ENCODE measurements around the gene SLC33A1.
"Not testable (repeated sequence)": the region's sequence is repeated elsewhere in the genome, so short reads cannot be mapped to it uniquely, and the experiment has no call there.

The SLC33A1 gene

DNA sequence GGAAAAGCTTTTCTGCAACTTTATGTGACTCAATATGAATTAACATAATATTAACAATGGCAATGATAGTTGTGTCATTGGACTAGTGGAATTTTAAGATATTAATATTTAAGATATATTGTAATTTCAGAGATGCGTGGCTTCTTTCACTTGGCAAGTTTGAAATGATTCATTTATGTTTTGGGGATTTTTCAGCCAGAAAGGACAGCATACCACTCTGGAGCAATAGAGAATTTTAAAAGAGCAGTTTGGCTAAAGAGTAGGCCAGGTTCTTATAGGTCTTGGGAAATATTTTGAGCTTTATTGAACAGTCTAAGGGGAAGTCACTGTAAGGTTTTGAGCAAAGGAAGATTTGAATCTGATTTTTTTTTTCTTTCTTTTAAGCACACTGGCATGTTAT is 32.7 kb upstream of the SLC33A1 start:
- DNase-seq (ENCODE audit: low spot score): no peak
- TF ChIP-seq, protein P1, sequence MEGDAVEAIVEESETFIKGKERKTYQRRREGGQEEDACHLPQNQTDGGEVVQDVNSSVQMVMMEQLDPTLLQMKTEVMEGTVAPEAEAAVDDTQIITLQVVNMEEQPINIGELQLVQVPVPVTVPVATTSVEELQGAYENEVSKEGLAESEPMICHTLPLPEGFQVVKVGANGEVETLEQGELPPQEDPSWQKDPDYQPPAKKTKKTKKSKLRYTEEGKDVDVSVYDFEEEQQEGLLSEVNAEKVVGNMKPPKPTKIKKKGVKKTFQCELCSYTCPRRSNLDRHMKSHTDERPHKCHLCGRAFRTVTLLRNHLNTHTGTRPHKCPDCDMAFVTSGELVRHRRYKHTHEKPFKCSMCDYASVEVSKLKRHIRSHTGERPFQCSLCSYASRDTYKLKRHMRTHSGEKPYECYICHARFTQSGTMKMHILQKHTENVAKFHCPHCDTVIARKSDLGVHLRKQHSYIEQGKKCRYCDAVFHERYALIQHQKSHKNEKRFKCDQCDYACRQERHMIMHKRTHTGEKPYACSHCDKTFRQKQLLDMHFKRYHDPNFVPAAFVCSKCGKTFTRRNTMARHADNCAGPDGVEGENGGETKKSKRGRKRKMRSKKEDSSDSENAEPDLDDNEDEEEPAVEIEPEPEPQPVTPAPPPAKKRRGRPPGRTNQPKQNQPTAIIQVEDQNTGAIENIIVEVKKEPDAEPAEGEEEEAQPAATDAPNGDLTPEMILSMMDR (IDR thresholded peaks at IDR 0.05; ENCODE audit: borderline replicate concordance, control extremely low read depth, extremely low read depth, insufficient read depth, missing control alignments): no peak
- in situ Hi-C loops (cut with MboI; ENCODE audit: low sequenced_read_pairs, unreplicated experiment): loop anchor here (25.0 kb wide), 1 partner anchor 1575 kb away; the partner anchor contains the start of gene DHX36

DNA sequence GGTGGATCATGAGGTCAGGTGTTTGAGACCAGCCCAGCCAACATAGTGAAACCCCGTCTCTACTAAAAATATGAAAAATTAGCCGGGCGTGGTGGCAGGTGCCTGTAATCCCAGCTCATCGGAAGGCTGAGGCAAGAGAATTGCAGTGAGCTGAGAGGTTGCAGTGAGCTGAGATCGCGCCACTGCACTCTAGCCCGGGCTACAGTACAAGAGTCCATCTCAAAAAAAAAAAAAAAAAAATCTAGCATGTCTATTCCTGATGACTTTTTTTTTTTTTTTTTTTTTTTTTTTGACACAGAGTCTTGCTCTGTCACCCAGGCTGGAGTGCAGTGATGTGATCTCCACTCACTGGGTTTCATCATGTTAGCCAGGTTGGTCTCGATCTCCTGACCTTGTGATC is 32.1 kb upstream of the SLC33A1 start:
- in situ Hi-C loops (cut with MboI; ENCODE audit: low sequenced_read_pairs, unreplicated experiment): loop anchor here (25.0 kb wide), 1 partner anchor 1574 kb away; the partner anchor contains the start of gene DHX36
- not testable (repeated sequence) for DNase-seq (ENCODE audit: low spot score)

DNA sequence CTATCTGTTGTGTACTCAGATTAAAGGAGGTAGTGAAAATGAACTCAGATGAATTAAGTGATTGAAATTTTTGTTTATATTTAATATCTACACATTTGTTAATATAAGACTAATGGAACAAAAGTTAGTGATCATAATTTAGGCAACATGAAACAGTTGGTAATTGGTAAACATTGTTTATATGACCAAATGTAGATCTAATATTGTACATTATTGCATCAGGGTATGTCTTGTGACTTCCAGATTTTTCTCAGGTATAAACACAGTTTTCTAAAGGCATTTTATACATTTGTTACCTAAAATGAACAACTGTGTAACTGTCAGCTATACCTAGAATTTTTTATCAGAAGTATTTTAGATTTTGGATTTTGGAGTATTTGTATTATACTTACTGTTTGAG is 31.1 kb upstream of the SLC33A1 start:
- in situ Hi-C loops (cut with MboI; ENCODE audit: low sequenced_read_pairs, unreplicated experiment): loop anchor here (25.0 kb wide), 1 partner anchor 1573 kb away; the partner anchor contains the start of gene DHX36
- DNase-seq (ENCODE audit: low spot score): no peak
- TF ChIP-seq, protein P1 (IDR thresholded peaks at IDR 0.05; ENCODE audit: borderline replicate concordance, control extremely low read depth, extremely low read depth, insufficient read depth, missing control alignments): no peak

DNA sequence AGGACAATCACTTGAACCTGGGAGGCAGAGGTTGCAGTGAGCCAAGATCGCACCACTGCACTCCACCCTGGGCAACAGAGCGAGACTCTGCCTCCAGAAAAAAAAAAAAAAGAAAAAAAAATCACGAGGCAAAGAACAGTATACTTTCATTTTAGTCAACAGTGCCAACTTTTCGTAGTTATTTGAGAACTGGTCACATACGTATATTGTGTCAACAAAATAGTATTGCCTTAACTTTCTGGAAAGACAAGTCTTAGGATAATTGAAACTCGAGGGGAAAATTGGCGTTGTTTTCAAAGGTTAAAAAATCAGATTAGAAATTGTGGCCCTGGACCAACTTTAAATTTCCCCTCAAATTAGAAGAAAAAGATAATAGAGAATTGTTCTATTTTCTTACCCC is 30.1 kb upstream of the SLC33A1 start:
- DNase-seq (ENCODE audit: low spot score): no peak
- TF ChIP-seq, protein P1 (IDR thresholded peaks at IDR 0.05; ENCODE audit: borderline replicate concordance, control extremely low read depth, extremely low read depth, insufficient read depth, missing control alignments): no peak
- in situ Hi-C loops (cut with MboI; ENCODE audit: low sequenced_read_pairs, unreplicated experiment): loop anchor here (25.0 kb wide), 1 partner anchor 1572 kb away; the partner anchor contains the start of gene DHX36

DNA sequence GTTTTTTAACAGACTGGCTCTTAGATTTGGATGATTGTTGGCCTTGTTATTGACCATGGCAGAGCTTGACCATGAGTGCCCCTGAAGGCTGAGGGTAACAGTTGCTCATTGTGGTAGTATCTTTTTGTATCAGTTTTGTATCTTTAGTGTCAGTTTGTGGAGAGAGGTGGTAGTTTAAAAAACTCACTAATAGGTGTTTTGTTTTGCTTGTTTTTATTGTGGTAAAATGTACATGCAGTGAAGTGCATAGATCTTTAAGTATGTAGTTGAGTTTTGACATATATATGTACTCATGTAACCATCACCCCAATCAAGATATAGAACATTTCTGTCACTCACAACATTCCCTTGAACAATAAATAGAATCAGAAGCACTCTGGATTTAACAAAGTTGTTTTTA is 26.1 kb upstream of the SLC33A1 start:
- TF ChIP-seq, protein P1 (IDR thresholded peaks at IDR 0.05; ENCODE audit: borderline replicate concordance, control extremely low read depth, extremely low read depth, insufficient read depth, missing control alignments): no peak
- in situ Hi-C loops (cut with MboI; ENCODE audit: low sequenced_read_pairs, unreplicated experiment): loop anchor here (25.0 kb wide), 1 partner anchor 1568 kb away; the partner anchor contains the start of gene DHX36
- no peak for DNase-seq (ENCODE audit: low spot score)

DNA sequence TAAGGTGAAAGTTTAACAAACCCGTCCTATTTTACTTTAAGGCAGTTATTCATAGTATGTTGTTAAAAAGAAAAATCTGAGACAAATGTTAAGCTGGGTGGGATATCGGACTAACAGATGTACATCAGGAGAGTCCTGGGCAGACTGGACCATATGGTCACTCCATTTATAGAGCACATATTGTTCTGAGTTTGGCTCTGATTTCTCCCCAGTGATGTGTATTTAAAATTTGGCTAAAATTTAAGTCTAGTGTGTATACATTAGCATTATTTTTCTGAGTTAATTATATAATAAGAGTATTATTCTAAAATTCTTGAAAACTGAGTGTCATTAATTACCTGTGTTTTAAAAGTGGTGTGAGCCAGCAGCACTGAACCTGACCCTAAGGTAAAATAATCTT is 22.3 kb upstream of the SLC33A1 start:
- no peak for DNase-seq (ENCODE audit: low spot score)
- TF ChIP-seq, protein P1 (IDR thresholded peaks at IDR 0.05; ENCODE audit: borderline replicate concordance, control extremely low read depth, extremely low read depth, insufficient read depth, missing control alignments): no peak
- in situ Hi-C loops (cut with MboI; ENCODE audit: low sequenced_read_pairs, unreplicated experiment): loop anchor here (25.0 kb wide), 1 partner anchor 1564 kb away; the partner anchor contains the start of gene DHX36

DNA sequence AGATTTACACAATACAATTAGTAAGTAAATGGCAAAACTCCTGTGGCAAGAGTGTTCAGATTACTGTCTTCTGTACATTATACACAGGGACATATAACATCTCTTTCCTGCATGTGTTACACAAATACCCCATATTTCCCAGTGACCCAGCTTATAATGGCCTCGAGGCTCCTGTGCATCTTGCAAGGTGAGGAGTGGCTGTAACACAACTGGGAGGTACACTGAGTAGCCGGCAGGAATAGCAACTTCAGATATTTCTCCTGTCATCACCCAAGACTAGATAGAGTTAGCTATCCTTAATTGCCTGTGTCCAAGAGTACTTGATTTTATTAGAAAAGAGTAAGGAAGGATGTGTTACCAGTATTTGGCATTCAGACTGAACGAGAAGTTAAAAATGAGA is 21.8 kb upstream of the SLC33A1 start:
- in situ Hi-C loops (cut with MboI; ENCODE audit: low sequenced_read_pairs, unreplicated experiment): loop anchor here (25.0 kb wide), 1 partner anchor 1564 kb away; the partner anchor contains the start of gene DHX36
- TF ChIP-seq, protein P1 (IDR thresholded peaks at IDR 0.05; ENCODE audit: borderline replicate concordance, control extremely low read depth, extremely low read depth, insufficient read depth, missing control alignments): no peak
- DNase-seq (ENCODE audit: low spot score): no peak

Measured in GM13976 (cell line).